ENCODE measurements around the gene TMEM95.

DNA sequence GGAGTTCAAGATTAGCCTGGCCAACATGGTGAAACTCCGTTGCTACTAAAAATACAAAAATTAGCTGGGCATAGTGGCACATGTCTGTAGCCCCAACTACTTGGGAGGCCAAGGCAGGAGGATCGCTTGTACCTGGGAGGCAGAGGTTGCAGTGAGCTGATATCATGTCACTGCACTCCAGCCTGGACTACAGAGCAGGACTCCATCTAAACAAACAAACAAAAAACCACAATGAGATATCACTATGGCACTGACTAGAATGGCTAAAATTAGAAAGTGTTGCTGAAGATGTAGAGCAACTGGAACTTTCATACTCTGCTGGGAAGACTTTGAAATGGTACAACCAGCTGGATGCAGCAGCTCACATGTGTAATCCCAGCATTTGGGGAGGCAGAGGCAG is 19.4 kb downstream of the TMEM95 start:
- no peak for TF ChIP-seq POLR2AphosphoS5 (IDR thresholded peaks at IDR 0.05)
- TF ChIP-seq, protein P1, sequence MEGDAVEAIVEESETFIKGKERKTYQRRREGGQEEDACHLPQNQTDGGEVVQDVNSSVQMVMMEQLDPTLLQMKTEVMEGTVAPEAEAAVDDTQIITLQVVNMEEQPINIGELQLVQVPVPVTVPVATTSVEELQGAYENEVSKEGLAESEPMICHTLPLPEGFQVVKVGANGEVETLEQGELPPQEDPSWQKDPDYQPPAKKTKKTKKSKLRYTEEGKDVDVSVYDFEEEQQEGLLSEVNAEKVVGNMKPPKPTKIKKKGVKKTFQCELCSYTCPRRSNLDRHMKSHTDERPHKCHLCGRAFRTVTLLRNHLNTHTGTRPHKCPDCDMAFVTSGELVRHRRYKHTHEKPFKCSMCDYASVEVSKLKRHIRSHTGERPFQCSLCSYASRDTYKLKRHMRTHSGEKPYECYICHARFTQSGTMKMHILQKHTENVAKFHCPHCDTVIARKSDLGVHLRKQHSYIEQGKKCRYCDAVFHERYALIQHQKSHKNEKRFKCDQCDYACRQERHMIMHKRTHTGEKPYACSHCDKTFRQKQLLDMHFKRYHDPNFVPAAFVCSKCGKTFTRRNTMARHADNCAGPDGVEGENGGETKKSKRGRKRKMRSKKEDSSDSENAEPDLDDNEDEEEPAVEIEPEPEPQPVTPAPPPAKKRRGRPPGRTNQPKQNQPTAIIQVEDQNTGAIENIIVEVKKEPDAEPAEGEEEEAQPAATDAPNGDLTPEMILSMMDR (IDR thresholded peaks at IDR 0.05 in 8 of 11, conservative IDR thresholded peaks at IDR 0.05 in 3 of 11), result no peak
- no peak for TF ChIP-seq POLR2A (IDR thresholded peaks at IDR 0.05)

All from spleen (tissue), 7 donors.